ENCODE measurements around the gene IGF1.

- TF ChIP-seq CTCF (IDR thresholded peaks at IDR 0.05) (no peak), POLR2A (IDR thresholded peaks at IDR 0.05) (no peak)
Measured at GRCh38 chr12:102407776-102408486, 72.4 kb downstream of the IGF1 start.
